Measurements from ENCODE around the gene KNCN. TPM values are rescaled to one million over a fixed set of nuclear protein-coding genes. Genes with fewer than 3 reads are reported as not detected.

KNCN gene
- total and polyA plus RNA-seq, 8 donors = not detected

GRCh38 chr1:46580140-46580903 lies 28.9 kb upstream of the KNCN start:
- no peak overlapping the region for H3K4me3 ChIP-seq
- H3K27ac ChIP-seq = no peak overlapping the region
- intact Hi-C loops (cut with DNase I) = no loop called here
- peaks cover 0 to 4% (median 0%) of the 10 kb centered on the region in 3 donors for H3K4me1 ChIP-seq
- ATAC-seq (no peak), DNase-seq (no peak), FAIRE-seq (no peak)
- WGBS, 2 donors = 88 to 90% methylated on average over 6 of the region's 6 CpGs
- peaks cover 0 to 60% (median 37%) of the 10 kb centered on the region in 3 donors for H3K36me3 ChIP-seq
- H3K9me3 ChIP-seq = no peaks in the 10 kb centered on the region
- H3K27me3 ChIP-seq = no peaks in the 10 kb centered on the region
- TF ChIP-seq CTCF (IDR thresholded peaks at IDR 0.05) = no peak

- DNase-seq (no peak), FAIRE-seq (no peak), ATAC-seq (no peak)
- Histone ChIP-seq H3K9me3 (no peaks in the 10 kb centered on the region), H3K27me3 (no peaks in the 10 kb centered on the region), H3K4me3 (no peak overlapping the region), H3K4me1 (peaks cover 0 to 4% (median 0%) of the 10 kb centered on the region in 3 donors), H3K27ac (no peak overlapping the region), H3K36me3 (peaks cover 0 to 55% (median 27%) of the 10 kb centered on the region in 3 donors)
- no peak for TF ChIP-seq CTCF (IDR thresholded peaks at IDR 0.05)
- intact Hi-C loops (cut with DNase I) = no loop called here
- 76 to 79% methylated on average over 4 of the region's 4 CpGs for WGBS, 2 donors
Measured at GRCh38 chr1:46577671-46578070, 26.2 kb upstream of the KNCN start.

- peaks cover 0 to 44% (median 18%) of the 10 kb centered on the region in 3 donors for H3K36me3 ChIP-seq
- intact Hi-C loops (cut with DNase I) = no loop called here
- H3K9me3 ChIP-seq = no peaks in the 10 kb centered on the region
- DNase-seq (peak in 1 of 6 donors; percentile 25), FAIRE-seq (no peak), ATAC-seq (peak in 3 of 4 donors; percentile 7 to 62 (median 24))
- no peaks in the 10 kb centered on the region for H3K27me3 ChIP-seq
- no peak overlapping the region for H3K4me3 ChIP-seq
- TF ChIP-seq CTCF (IDR thresholded peaks at IDR 0.05) = no peak
- peaks cover 0 to 4% (median 0%) of the 10 kb centered on the region in 3 donors for H3K4me1 ChIP-seq
- WGBS, 2 donors = 38 to 49% methylated on average over 6 of the region's 6 CpGs
- no peak overlapping the region for H3K27ac ChIP-seq
Measured at GRCh38 chr1:46576596-46576995, 25.1 kb upstream of the KNCN start.

- Histone ChIP-seq H3K4me3 (no peak overlapping the region), H3K27me3 (no peaks in the 10 kb centered on the region), H3K9me3 (no peaks in the 10 kb centered on the region), H3K4me1 (peaks cover 0 to 4% (median 0%) of the 10 kb centered on the region in 3 donors), H3K36me3 (peaks cover 0 to 44% (median 18%) of the 10 kb centered on the region in 3 donors), H3K27ac (peak overlapping the region in 1 of 4 donors; percentile 17)
- TF ChIP-seq CTCF (IDR thresholded peaks at IDR 0.05) = no peak
- DNase-seq = no peak
- FAIRE-seq = no peak
- intact Hi-C loops (cut with DNase I) = no loop called here
- WGBS, 2 donors = 82 to 88% methylated on average over 3 of the region's 3 CpGs
- no peak for ATAC-seq
Measured at GRCh38 chr1:46575778-46576177, 24.3 kb upstream of the KNCN start.

- DNase-seq (no peak), FAIRE-seq (no peak), ATAC-seq (peak in 3 of 4 donors; percentile 38 to 73 (median 43))
- peaks cover 0 to 4% (median 0%) of the 10 kb centered on the region in 3 donors for H3K4me1 ChIP-seq
- no peak for TF ChIP-seq CTCF (IDR thresholded peaks at IDR 0.05)
- H3K4me3 ChIP-seq = no peak overlapping the region
- H3K36me3 ChIP-seq = peaks cover 0 to 42% (median 18%) of the 10 kb centered on the region in 3 donors
- intact Hi-C loops (cut with DNase I) = no loop called here
- H3K27me3 ChIP-seq = no peaks in the 10 kb centered on the region
- H3K27ac ChIP-seq = peak overlapping the region in 1 of 4 donors; percentile 17
- WGBS, 2 donors = 68 to 72% methylated on average over 12 of the region's 12 CpGs
- no peaks in the 10 kb centered on the region for H3K9me3 ChIP-seq
Measured at GRCh38 chr1:46575300-46575699, 23.9 kb upstream of the KNCN start.

Measured in pancreas (tissue), 10 donors.